ENCODE results near the gene MND1. TPM values are rescaled to one million over a fixed set of nuclear protein-coding genes. Genes with fewer than 3 reads are reported as not detected.
A peak's percentile ranks its signal among the peaks of the same experiment; 100 is the strongest.

The MND1 gene
- polyA plus RNA-seq, 3 donors, result 16.9 to 20.4 (median 20.3) TPM

DNA sequence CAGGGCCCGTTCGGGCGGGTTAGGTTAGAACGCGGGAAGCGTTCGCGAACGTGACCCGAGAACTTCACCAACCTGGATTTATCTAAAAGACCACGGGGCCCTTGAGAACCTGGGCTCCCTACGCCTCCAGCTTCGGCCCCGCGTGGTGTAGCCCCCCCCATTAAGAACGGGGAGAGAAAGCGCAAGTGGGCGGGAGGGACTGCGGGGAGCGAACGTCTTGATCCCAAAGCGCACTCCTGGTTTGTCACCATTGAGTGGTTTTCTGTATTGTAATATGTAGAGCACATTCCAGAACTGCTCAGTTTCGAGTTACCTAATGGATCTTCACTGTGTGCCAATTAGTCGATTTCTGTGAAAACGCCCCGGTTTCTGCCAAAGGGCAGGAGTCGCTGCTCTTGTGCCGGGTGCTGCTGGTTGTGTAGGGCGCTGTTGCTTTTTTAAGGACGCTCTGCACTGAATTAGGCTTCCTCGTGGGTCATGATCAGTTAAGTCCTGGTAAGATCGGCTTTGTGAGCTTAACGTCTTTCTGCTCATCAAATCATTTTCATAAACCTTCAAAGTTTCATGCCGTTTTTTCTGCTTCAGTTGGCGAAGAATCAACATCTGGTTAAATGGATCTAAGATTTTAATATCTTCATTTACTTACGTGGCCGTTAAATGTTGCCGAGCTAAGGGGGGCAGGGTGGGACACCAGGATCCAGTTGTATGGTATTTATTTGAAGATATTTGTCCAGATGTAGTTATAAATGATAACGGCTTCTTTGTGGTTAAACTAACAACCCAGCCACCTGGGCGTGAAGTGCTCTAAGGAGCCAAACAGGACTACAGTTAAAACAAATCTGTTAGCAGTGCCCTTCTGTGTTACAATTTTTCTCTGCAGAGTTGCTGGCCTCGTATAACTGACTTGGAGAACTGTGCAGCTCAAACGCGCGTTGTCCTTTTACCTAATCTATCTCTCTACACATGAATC, 809 bp downstream of the MND1 start:
- DNase-seq (ENCODE audit: low read depth in 3 of 3, low spot score in 2 of 3), result peak; percentile 37 to 65 (median 53)

DNA sequence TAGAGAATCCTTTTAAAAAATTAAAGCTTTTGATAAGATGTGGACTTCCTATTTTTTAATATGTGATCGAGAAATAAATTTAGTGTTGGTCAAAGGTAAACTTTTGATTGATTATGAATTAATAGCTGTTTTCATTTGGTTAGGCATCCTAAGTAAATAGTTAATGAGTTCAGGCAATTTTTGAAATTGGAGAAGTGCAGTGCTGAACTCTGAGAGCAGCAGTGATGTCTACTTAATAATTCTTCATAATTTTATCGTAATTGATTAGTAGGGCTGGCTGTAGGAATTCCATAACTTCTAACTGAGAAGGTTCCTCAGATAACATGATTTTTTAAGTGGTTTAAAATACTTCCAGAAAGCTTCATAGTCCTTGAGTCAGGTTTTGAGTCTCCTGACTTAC, 1.5 kb downstream of the MND1 start:
- DNase-seq (ENCODE audit: low read depth in 3 of 3, low spot score in 2 of 3), result no peak

DNA sequence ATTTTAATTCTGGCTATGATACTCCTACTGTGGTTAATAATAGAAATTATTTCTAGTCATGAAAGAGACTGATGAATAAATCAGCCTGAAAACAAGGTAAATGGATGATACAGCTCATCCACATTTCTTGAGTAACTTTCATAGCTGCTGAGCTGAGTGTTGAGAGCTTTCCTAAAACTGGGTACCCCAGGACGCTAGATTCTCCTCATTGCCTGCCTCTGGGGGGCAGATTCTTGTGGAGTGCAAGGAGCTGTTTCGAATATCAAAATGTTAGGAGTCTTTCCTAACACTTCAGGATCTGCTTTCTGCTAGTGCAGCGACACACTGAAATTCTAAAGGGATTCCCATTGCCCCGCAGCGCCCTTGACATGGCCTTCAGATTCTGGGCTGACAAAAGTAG, 2.1 kb downstream of the MND1 start:
- DNase-seq (ENCODE audit: low read depth in 3 of 3, low spot score in 2 of 3), result no peak

DNA sequence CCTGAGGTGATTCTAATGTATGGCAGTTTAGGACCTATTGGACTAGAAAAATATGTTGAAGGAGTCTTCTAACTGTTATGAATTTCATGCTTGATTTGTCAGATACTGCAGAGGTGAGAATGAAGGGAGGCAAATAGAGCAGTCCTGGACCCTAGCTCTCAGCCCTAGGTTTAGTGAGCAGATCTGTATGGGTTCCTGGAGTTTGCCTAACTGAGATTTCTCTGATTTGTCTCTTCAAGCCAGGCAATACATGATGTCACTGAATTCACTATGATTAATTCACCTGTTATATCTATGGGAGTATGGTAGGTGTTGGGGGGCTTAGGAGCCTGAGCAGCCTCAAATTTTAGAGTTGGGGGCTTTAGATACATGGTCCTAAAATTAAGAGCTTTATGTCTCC, 2.6 kb downstream of the MND1 start:
- DNase-seq (ENCODE audit: low read depth in 3 of 3, low spot score in 2 of 3), result no peak

DNA sequence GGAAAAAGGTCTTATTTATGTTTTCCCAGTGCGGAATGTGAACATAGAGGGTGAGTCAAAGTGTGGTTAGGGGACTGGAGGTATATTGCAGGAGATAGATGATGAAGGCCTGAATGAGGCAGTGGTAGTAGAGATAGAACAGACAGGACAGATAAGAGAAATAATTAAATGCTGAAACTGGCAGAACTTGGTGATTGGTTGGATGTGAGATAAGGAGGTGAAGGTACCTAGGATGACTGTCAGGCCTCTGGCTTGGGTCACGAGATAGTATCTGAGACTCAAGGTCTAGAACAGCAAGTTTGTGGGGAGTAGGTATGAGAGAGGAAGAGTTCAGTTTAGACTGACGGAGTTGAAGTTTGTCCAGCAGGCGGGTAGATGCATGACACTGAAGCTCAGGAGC, 3.5 kb downstream of the MND1 start:
- DNase-seq (ENCODE audit: low read depth in 3 of 3, low spot score in 2 of 3), result no peak

DNA sequence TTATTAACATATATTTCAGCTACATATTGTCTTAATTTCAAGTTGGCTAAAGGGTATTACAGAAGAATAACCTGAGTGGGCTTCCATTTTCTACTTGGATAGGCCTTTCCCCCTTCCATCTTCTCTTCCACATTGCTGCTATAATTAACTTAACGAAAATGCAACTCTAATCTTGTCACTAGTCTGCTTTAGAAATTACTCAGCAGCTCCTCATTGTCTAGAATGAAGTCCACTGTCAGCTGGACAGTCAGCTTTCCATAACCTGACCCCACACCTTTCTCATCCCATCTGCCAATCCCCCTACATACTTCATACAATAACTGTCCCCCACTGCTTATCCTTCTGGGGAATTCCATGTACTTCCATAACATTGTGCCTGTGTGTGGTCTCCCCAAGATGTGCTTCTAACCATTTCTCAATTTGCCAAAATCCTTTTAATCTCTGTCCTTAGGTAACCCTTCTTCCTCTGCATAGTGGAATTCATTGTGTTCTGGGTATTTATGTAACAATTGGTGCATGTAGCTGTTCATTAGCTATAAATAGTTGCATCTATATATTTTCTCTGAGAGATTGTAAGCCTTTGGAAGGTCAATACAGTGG, 4.8 kb downstream of the MND1 start:
- no peak for DNase-seq (ENCODE audit: low read depth in 3 of 3, low spot score in 2 of 3)

DNA sequence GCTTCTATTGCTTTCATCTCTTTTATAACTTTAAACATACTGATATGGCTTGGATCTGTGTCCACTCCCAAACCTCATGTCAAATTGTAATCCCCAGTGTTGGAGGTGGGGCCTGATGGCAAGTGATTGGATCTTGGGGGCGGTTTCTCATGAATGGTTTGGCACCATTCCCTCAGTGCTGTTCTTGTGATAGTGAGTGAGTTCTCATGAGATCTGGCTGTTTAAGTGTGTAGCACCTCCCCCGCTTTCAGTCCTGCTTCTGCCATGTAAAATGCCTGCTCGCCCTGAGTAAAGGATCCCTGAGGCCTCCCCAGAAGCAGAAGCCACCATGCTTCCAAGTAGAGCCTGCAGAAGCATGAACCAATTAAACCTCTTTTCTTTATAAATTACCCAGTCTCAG, 17.7 kb downstream of the MND1 start:
- DNase-seq (ENCODE audit: low read depth in 3 of 3, low spot score in 2 of 3), result no peak

DNA sequence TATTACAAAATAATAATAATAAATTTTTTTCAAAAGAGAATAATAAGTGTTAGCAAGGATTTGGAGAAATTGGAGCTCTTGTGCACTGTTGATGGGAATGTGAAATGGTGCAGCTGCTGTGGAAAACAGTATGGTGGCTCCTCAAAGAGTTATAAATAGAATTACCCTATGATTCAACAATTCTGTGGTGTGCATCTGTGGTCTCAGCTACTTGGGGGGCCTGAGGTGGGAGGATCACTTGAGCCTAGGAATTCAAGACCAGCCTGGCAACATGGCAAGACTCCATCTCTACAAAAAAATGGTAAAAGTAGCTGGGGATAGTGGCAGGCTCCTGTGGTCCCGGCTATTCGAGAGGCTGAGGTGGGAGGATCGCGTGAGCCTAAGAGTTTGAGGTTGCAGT, 19.6 kb downstream of the MND1 start:
- DNase-seq (ENCODE audit: low read depth in 3 of 3, low spot score in 2 of 3), result no peak

DNA sequence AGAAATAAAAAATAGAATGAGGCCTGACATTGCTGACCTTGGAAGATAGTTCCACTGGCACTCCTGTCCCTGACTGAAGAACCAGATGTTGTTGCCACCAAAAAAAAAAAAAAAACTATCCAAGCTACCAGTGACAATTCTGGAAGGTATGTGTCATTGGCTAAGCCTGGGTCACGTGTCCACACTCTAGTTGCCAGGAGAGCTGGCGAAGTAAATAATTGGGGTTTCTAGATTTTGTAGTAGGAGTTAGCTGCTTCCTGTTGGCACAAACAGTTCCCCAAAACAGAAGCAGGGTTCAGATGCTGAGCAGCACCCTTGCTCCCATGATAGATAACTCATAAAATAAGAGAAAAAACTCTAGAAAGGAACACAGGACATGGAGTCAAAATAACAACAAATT, 20.5 kb downstream of the MND1 start:
- DNase-seq (ENCODE audit: low read depth in 3 of 3, low spot score in 2 of 3), result no peak

DNA sequence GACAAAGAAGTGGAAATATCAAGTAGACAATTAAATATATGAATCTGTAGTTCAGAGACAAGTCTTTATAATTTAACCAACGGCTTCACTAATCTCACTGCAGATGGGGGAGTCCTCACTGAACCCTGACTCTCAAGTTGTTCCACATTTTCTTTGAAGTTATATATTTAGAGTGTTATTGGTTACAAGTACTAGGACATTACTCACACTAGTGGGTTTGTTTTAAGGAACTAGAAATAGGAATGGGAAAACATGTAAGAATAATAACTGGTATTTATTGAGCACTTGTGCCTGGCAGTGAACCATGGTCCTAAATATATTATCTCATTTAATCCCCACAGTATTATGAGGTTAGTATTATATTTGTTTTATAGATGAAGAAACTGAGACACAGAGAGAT, 22.0 kb downstream of the MND1 start:
- no peak for DNase-seq (ENCODE audit: low read depth in 3 of 3, low spot score in 2 of 3)

DNA sequence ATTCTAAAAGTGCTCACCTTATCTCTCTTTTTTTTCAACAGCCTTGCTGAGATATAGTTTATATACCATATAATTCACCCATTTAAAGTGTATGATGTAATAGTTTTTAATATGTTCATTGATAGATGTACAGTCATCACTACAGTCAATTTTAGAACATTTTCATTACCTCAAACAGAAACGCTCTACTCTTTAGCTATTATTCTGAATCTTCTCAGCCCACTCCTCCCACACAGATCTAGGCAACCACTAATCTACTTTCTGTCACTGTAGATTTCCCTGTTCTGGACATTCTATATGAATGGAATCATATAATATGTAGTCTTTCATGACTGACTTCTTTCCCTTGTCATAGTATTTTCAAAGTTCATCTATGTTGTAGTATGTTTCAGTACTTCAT, 22.6 kb downstream of the MND1 start:
- no peak for DNase-seq (ENCODE audit: low read depth in 3 of 3, low spot score in 2 of 3)

DNA sequence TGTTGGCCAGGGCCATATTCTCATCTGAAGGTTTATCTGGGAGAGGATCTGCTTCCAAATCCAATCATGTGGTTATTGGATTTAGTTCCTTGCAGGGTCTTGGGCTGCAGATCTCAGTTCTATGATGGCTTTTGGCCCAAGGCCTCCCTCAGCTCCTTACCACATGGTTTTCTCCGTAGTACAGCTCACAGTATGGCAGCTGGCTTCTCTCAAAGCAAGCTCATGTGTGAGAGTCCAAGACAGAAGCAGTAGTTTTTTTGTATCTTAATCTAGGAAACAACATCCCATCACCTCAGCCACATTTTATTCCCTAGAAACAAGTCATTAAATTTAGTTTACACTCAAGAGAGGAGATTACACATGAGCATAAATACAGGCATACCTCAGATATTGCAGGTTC, 24.5 kb downstream of the MND1 start:
- DNase-seq (ENCODE audit: low read depth in 3 of 3, low spot score in 2 of 3), result no peak

DNA sequence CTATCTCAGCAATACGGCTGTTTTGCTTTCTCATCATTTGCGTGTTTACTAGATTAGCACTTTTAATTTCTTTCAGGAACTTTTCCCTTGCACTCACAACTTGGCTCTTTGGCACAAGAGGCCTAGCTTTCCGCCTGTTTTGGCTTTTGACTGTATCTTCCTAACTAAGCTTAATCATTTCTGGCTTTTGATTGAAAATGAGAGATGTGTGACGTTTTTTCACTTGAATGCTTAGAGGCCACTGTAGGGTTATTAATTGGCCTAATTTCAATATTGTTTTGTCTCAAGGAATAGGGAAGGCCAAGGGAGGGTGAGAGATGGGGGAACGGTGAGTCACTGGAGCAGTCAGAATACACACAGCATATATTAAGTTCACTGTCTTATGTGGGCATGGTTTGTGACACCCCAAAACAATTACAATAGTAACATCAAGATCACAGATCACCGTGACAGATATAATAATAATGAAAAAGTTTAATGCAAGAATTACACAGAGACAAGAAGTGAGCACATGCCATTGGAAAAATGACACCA, 27.3 kb downstream of the MND1 start:
- no peak for DNase-seq (ENCODE audit: low read depth in 3 of 3, low spot score in 2 of 3)

DNA sequence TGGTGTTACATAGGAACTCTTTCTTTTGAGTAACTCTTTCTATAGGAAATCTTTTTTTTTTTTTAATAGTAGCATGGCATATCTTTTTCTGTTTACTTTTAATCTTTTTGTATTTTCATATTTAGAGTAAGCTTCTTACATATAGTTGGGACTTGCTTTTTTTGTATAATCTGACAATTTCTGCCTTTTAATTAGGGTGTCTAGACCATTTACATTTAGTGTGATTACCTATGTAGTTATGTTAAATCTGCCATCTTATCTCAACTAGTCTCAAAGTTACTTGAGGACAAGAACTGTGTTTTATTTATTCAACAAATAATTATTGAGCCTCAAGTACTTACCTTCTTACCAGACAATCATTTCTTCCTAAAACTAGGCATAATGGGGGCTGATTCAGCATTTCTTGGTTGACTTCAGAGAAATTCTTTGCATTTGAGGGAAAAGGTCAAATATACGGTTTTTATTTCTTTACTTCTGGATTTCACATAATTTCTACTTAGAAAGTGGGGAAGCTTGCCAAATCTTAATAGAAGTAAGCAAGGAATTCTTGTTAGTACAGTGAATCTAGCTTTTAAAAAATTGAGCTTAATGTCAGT, 28.6 kb downstream of the MND1 start:
- no peak for DNase-seq (ENCODE audit: low read depth in 3 of 3, low spot score in 2 of 3)

DNA sequence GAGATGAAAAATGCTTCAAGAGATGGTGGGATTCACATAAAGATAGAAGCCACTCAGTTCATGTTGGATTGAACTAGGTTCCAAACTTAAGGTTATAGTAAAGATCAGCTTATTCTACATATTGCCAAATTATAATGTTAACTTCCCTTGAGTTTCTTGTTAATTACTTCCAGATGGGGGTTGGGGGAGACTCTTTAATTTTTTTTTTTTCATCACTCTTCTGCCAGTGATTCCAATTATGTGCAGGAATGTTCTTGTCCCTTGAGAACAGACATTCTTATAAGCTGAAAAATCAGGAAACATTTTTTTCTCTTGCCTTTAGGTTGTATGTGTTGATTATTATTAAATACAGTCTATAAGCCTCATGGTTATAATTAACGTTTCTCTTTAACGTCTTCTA, 30.0 kb downstream of the MND1 start:
- DNase-seq (ENCODE audit: low read depth in 3 of 3, low spot score in 2 of 3), result no peak

DNA sequence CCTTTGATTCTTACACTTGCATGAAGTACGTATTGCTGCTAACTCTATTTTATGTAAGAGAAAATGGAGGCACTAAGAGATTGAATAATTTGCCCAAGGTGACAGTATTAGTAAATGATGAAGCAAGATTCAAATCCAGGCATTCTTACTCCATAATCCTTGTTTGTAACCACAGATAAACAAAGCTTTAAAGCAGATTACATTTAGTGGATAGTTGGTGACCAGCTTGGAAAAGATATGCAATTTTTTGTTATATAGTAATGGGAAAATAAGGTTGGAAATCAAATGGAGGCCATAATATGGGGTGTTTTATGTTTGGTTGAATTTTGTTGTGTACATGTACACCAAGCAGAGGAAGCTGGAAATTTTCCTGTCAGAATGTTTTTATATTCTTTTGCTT, 30.8 kb downstream of the MND1 start:
- no peak for DNase-seq (ENCODE audit: low read depth in 3 of 3, low spot score in 2 of 3)

DNA sequence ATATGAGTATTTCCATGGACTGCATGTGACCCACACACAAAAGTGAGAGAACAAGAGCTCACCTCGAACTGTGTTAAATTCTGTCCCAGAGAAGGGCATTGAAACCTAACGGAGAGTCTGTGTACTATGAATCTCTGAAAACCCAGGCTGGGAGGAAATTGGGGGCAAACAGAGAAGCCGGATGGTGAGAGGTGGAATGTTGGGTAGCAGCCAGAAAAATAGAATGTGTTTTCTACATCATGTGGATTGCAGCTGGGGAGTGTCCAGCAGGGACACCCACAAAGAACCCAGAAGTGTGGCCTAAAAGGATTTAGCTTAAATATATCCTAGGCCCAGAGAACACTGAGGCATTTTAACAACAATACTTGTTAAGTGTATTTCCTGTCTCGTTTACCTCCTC, 38.6 kb downstream of the MND1 start:
- DNase-seq (ENCODE audit: low read depth in 3 of 3, low spot score in 2 of 3), result no peak

DNA sequence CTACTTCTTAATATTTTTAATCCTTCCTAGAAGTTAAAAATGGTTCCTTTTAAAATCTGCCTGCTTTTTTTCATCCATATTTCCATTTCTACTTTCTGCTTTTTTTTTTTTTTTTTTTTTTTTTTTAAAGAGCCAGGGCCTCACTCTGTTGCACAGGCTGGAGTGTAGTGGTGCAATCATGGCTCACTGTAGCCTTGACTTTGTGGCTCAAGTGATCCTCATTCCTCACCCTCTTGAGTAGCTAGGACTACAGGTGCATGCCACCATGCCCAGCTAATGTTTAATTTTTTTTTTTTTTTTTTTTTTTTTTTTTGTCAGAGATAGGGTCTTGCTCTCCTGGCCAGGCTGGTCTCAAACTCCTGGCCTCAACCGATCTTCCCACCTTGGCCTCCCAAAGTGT, 39.7 kb downstream of the MND1 start:
- DNase-seq (ENCODE audit: low read depth in 3 of 3, low spot score in 2 of 3), result no peak

DNA sequence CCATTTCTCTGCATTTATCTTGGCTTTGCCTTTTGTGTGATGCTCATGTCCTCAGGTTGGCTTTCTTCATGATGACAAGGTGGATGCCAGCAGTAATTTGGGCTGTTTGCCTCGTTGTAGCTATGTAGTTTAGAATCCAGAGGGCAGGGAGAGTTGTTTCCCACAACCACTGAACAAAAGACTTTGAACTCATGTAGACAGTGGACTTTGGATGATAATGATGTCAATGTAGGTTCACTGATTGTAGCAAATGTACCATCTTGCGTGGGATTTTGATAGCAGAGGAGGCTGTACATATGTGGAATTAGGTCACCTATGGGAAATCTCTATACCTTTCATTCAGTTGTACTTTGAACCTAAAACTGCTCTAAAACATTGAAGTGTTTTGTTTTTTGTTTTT, 41.3 kb downstream of the MND1 start:
- DNase-seq (ENCODE audit: low read depth in 3 of 3, low spot score in 2 of 3), result no peak

DNA sequence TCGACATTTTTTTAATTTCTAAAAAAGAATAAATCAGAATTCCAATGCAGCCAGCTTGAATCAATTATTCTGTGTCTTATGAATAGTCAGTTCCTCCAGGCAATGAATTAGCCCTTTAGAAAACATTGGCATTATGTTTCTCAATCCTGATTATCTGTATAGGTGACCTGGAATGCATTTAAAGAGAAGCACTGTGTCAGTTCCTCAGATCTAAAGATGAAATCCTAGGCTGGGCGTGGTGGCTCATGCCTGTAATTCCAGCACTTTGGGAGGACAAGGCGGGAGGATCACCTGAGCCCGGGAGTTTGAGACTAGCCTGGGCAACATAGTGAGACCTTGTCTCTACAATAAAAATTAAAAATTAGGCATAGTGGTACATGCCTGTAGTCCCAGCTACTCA, 43.5 kb downstream of the MND1 start:
- no peak for DNase-seq (ENCODE audit: low read depth in 3 of 3, low spot score in 2 of 3)

DNA sequence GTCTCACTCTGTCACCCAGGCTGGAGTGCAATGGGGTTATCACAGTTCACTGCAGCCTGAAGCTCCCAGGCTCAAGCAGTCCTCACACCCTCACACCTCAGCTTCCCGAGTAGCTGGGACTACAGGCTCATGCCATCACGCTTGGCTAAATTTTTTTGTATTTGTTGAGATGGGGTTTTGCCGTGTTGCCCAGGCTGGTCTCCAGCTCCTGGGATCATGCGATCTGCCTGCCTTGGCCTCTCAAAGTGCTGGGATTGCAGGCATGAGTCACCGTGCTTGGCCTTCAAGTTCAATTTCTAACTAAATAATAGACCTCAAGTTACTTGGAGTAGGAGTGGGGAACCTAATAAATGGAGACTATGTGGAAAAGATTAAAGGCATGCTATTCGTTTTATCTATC, 48.9 kb downstream of the MND1 start:
- no peak for DNase-seq (ENCODE audit: low read depth in 3 of 3, low spot score in 2 of 3)

DNA sequence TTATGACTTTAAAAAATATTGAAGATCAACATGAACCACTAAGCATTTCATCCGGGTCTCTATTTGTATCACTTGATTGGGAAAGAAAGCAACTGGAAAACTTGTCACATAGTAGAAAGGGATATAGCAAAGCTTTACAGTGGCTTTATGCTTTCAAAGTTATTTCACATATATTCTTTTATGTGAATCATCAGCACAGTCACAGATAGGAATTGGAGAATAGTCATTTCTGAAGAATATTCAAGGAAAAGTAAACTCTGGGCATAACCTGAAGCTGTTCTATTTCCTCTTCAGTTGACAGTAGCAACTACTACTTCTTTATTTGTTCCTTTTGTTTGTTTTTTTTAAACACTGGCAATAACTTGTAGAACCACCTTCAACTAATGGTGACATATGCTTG, 50.5 kb downstream of the MND1 start:
- no peak for DNase-seq (ENCODE audit: low read depth in 3 of 3, low spot score in 2 of 3)
